Measurements from ENCODE around the gene ARFGEF3. TPM values are rescaled to one million over a fixed set of nuclear protein-coding genes. Genes with fewer than 3 reads are reported as not detected.
A peak's percentile ranks its signal among the peaks of the same experiment; 100 is the strongest.

Gene ARFGEF3
- total and polyA plus RNA-seq, 2 donors (not counting 1 experiment from before 2014, with no cell fraction given): not detected

DNA sequence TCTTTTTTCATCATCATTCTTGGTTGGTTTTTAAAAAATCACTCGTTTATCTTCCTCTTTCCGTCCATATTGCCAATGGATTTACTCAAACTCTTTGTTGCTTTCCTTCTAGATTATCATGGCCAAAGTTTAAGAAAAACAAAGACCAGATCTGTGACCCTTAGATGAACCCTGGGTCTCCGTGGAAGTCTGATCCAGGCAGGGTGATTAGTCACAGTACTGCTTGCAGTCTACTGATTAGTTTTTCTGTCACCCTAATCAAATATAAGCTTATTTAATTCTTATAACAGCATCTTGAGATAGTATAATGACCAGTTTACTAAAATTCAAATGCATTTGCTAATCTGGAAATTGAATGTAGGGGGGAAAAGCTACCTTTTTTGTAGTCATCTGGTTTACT is 210.0 kb downstream of the ARFGEF3 start:
- DNase-seq (no peak), ATAC-seq (ENCODE audit: low read depth) (no peak)
- H4K20me1 ChIP-seq (ENCODE audit: control insufficient read depth, insufficient read depth, low read length, poor library complexity, severe bottlenecking): no peaks in the 10 kb centered on the region
- Mint-ChIP-seq H3K27ac (no peak overlapping the region), H3K27me3 (peaks cover 18% of the 10 kb centered on the region), H3K4me3 (no peak overlapping the region), H3K9me3 (ENCODE audit: insufficient read depth) (peaks cover 2% of the 10 kb centered on the region), H3K4me1 (no peaks in the 10 kb centered on the region)
- no peak overlapping the region for H3K4me2 ChIP-seq (replicated peaks; ENCODE audit: low read depth, low read length, poor library complexity, severe bottlenecking)
- no peak overlapping the region for H3K27ac ChIP-seq (ENCODE audit: low read length in 2 of 2)
- H3K4me3 ChIP-seq (ENCODE audit: control extremely low read depth in 1 of 5, extremely low read depth in 1 of 5, insufficient read depth in 1 of 5, low read depth in 2 of 5, low read length in 4 of 5): no peak overlapping the region
- CTCF ChIA-PET: interaction anchor here (1.1 kb wide), 1 partner anchor 31 kb away, joined by 3 read pairs; no protein-coding TSS in a partner anchor
- intact Hi-C loops (cut with micrococcal nuclease): no loop called here
- H3K9ac ChIP-seq (ENCODE audit: low read length): no peak overlapping the region
- no peaks in the 10 kb centered on the region for H3K9me3 ChIP-seq (ENCODE audit: control extremely low read depth in 1 of 3, control insufficient read depth in 2 of 3, insufficient read depth in 1 of 3, low read length in 2 of 3)
- H3K4me1 ChIP-seq (ENCODE audit: control insufficient read depth in 2 of 2, insufficient read depth in 2 of 2, low read length in 2 of 2): no peaks in the 10 kb centered on the region
- no peak overlapping the region for H2AFZ ChIP-seq (ENCODE audit: insufficient read depth, low read depth, low read length, poor library complexity, severe bottlenecking)
- no peaks in the 10 kb centered on the region for H3K36me3 ChIP-seq (replicated peaks in 1 of 2; ENCODE audit: control extremely low read depth in 1 of 2, control insufficient read depth in 1 of 2, extremely low read depth in 1 of 2, insufficient read depth in 2 of 2, low read length in 1 of 2)
- 89% methylated on average over 3 of the region's 3 CpGs for WGBS (ENCODE audit: insufficient coverage)
- POLR2A ChIA-PET: no interaction called here
- no peaks in the 10 kb centered on the region for H3K79me2 ChIP-seq (ENCODE audit: control insufficient read depth, insufficient read depth, low read length)
- TF ChIP-seq CTCF (IDR thresholded peaks at IDR 0.05): no peak
- TF ChIP-seq EZH2 (IDR thresholded peaks at IDR 0.05; ENCODE audit: borderline replicate concordance, insufficient read depth, low read depth, low read length, poor library complexity, severe bottlenecking): no peak
- no peaks in the 10 kb centered on the region for H3K27me3 ChIP-seq (replicated peaks in 1 of 4; ENCODE audit: control extremely low read depth in 1 of 4, control insufficient read depth in 3 of 4, insufficient read depth in 4 of 4, low read length in 3 of 4)

DNA sequence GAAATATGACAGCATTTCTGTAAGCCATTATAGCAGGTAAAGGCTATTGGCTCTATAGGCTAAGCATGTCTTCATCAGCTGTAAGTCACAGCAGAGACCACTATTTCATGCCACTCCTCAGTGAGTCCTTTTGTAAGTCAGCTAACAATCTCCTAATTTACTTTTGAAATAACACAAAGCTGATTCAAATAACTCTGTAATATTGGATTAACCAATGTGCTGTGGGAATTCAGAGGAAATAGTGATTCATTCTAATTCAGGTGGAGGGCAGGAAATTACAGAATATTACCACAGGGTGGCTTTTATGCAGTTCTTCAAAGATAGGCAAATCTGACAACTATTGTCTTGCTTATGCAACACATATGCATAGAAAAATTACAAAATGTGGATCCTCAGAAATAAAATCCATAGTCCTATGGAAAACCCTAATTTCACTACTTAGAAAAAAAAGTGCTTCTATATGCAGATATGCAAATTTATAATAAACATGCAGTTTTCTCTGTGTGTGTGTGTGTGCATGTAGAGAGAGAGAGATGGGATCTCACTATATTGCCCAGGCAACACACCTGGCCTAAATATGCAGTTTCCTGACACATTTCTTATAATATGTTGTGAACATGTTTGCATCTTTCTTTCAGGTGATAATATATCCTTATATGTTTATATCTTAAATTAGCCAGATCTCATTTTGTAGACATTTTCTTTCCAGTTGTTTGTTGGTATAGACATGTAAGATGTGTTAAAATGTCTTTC is 211.1 kb downstream of the ARFGEF3 start:
- Histone ChIP-seq H3K27me3 (replicated peaks in 1 of 4; ENCODE audit: control extremely low read depth in 1 of 4, control insufficient read depth in 3 of 4, insufficient read depth in 4 of 4, low read length in 3 of 4) (no peaks in the 10 kb centered on the region), H2AFZ (ENCODE audit: insufficient read depth, low read depth, low read length, poor library complexity, severe bottlenecking) (no peak overlapping the region), H3K9me3 (ENCODE audit: control extremely low read depth in 1 of 3, control insufficient read depth in 2 of 3, insufficient read depth in 1 of 3, low read length in 2 of 3) (no peaks in the 10 kb centered on the region), H3K4me3 (ENCODE audit: control extremely low read depth in 1 of 5, extremely low read depth in 1 of 5, insufficient read depth in 1 of 5, low read depth in 2 of 5, low read length in 4 of 5) (no peak overlapping the region), H3K36me3 (replicated peaks in 1 of 2; ENCODE audit: control extremely low read depth in 1 of 2, control insufficient read depth in 1 of 2, extremely low read depth in 1 of 2, insufficient read depth in 2 of 2, low read length in 1 of 2) (no peaks in the 10 kb centered on the region), H4K20me1 (ENCODE audit: control insufficient read depth, insufficient read depth, low read length, poor library complexity, severe bottlenecking) (no peaks in the 10 kb centered on the region), H3K27ac (ENCODE audit: low read length in 2 of 2) (no peak overlapping the region), H3K79me2 (ENCODE audit: control insufficient read depth, insufficient read depth, low read length) (no peaks in the 10 kb centered on the region), H3K9ac (ENCODE audit: low read length) (no peak overlapping the region), H3K4me2 (replicated peaks; ENCODE audit: low read depth, low read length, poor library complexity, severe bottlenecking) (no peak overlapping the region), H3K4me1 (ENCODE audit: control insufficient read depth in 2 of 2, insufficient read depth in 2 of 2, low read length in 2 of 2) (no peaks in the 10 kb centered on the region)
- intact Hi-C loops (cut with micrococcal nuclease): no loop called here
- H3K4me1 Mint-ChIP-seq: no peaks in the 10 kb centered on the region
- H3K4me3 Mint-ChIP-seq: no peak overlapping the region
- peak; percentile 24 for DNase-seq
- no peaks in the 10 kb centered on the region for H3K9me3 Mint-ChIP-seq (ENCODE audit: insufficient read depth)
- ATAC-seq (ENCODE audit: low read depth): no peak
- H3K27me3 Mint-ChIP-seq: peaks cover 12% of the 10 kb centered on the region
- POLR2A ChIA-PET: interaction anchor here (0.7 kb wide), 1 partner anchor 1608 kb away, joined by 5 read pairs; no protein-coding TSS in a partner anchor
- no peak overlapping the region for H3K27ac Mint-ChIP-seq
- CTCF ChIA-PET: interaction anchor here (0.7 to 2.3 kb wide), 4 partner anchors 29 to 216 kb away, joined by 3 to 9 read pairs (median 5); partner anchors contain the start of gene HEBP2
- TF ChIP-seq EZH2 (IDR thresholded peaks at IDR 0.05; ENCODE audit: borderline replicate concordance, insufficient read depth, low read depth, low read length, poor library complexity, severe bottlenecking) (no peak), CTCF (IDR thresholded peaks at IDR 0.05) (no peak)
